Activated CD4-positive, alpha-beta T cell treated with anti-CD3 and anti-CD28 coated beads, Interleukin-2, amount 50 U/mL, for 48 hours (primary cell): ENCODE measurements around the gene HSD17B8.

ENCODE experiments used
- DNase-seq, 2 experiments: peaks; one replicate each; pipeline ENCODE4 v3.0.0-alpha.2; 2020

Gene HSD17B8

GRCh38 chr6:33171880-33172687, 32.4 kb upstream of the HSD17B8 start:
- no peak for DNase-seq

- DNase-seq, result no peak
These were observed 31.5 kb upstream of the HSD17B8 start for GRCh38 chr6:33172688-33173534.

- DNase-seq, result no peak
These were observed 30.8 kb upstream of the HSD17B8 start for GRCh38 chr6:33173535-33174180.

GRCh38 chr6:33174784-33175183, 29.7 kb upstream of the HSD17B8 start:
- no peak for DNase-seq

- no peak for DNase-seq
These were observed 28.9 kb upstream of the HSD17B8 start for GRCh38 chr6:33175436-33176069.

GRCh38 chr6:33176906-33177305, 27.5 kb upstream of the HSD17B8 start:
- no peak for DNase-seq

- DNase-seq, result no peak
These were observed 26.7 kb upstream of the HSD17B8 start for GRCh38 chr6:33177552-33178446.

GRCh38 chr6:33178755-33179475, 25.5 kb upstream of the HSD17B8 start:
- DNase-seq, result no peak

- DNase-seq, result no peak
These were observed 23.3 kb upstream of the HSD17B8 start for GRCh38 chr6:33181141-33181540.

GRCh38 chr6:33183071-33183683, 21.3 kb upstream of the HSD17B8 start:
- DNase-seq, result peak in 1 of 2 experiments; percentile 9

- DNase-seq, result no peak
These were observed 19.3 kb upstream of the HSD17B8 start for GRCh38 chr6:33185190-33185589.

GRCh38 chr6:33185654-33186187, 18.7 kb upstream of the HSD17B8 start:
- no peak for DNase-seq

GRCh38 chr6:33187809-33188208, 16.6 kb upstream of the HSD17B8 start:
- no peak for DNase-seq

GRCh38 chr6:33189164-33189563, 15.3 kb upstream of the HSD17B8 start:
- DNase-seq, result no peak

GRCh38 chr6:33189625-33190448, 14.6 kb upstream of the HSD17B8 start:
- DNase-seq, result no peak

- no peak for DNase-seq
These were observed 13.8 kb upstream of the HSD17B8 start for GRCh38 chr6:33190504-33191107.

- no peak for DNase-seq
These were observed 12.9 kb upstream of the HSD17B8 start for GRCh38 chr6:33191383-33192104.

GRCh38 chr6:33192105-33192646, 12.3 kb upstream of the HSD17B8 start, which contains the start of gene COL11A2:
Gene COL11A2, minus strand, starts transcription at chr6:33192467. Its CDS starts 227 bp downstream, at chr6:33192240.
- peak in 1 of 2 experiments; percentile 9 for DNase-seq
